GM21526 (cell line): ENCODE results near the gene ALG14.
A peak's percentile ranks its signal among the peaks of the same experiment; 100 is the strongest.
"Not testable (repeated sequence)": the region's sequence is repeated elsewhere in the genome, so short reads cannot be mapped to it uniquely, and the experiment has no call there.

Experiments used
- ATAC-seq: cut with Tn5 transposase; IDR thresholded peaks from one replicate; pipeline ENCODE4 v1.9.1; 2021; ENCODE audit warnings: moderate library complexity; ENCODE audit not compliant: unreplicated experiment, low FRiP score

ALG14 gene

DNA sequence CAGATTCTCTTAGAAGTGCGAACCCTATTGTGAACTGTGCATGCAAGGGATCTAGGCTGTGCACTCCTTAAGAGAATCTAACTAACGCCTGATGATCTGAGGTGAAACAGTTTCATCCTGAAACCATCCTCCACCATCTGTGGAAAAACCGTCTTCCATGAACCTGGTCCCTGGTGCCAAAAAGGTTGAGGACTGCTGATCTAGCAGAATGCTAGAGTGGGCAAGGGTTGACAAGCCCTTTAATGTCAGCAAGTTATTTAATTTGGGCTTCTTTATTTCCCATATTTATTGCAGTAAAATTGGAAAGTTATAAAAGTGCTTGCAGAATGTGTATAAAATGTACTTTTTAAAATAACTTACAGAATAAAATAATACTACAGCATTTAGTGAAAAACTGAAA is 26.4 kb downstream of the ALG14 start:
- no peak for ATAC-seq

DNA sequence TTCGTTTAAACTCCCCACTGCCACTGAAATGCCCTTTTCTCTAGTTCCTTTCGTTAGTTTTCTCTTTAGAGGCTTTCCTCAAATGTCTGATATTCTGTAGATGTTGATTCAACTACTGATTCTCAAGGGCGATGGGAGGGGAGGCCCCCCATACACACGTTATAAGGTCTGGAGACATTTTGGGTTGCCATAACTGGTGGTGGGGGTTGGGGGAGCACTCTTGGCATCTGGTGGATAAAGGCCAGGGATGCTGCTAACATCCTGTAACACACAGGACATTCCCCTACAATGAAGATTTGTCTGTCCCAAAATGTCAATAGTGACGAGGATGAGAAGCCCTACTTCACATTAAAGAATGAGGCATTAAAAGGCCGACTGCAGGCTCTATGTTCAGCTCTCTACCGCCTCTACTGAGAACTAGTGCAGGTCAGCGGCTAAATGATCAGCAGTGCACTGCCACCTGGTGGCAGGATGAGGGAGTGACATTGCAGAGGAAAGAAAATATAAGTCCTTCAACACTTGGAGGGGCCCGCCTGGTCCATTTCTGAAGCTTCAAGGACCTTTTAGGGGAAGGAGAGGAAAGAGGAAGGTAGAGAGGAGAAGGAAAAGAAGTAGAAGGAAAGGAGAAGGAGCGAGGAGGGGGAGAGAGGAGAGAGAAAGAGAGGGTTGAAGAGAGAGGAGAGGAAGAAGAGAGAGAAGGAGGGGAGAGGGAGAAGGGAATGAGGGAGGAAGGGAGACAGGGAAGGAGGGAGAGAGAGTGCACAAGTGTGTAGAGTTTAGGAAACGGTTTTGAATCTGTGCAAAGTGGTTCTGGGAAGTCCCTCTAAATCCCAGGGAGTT is 29.4 kb downstream of the ALG14 start:
- peak; percentile 89 for ATAC-seq

DNA sequence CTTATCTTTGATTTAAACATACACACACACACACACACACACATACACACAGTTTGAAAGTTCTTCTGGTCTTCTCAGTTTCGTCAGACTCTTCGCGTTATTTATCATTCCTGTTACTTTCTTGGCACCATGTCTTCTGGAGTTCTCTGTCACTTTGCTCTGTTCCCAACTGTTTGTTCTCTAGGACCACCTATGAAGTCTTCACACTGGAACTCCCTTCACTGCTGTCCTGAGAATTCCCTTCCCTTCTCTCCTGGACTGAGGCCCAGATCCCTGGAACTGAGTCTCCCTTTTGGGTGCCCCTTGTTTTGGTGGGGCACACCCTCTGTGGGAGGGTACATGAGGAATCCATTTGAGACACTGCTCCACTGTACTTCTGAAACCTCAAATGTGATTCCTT is 30.5 kb downstream of the ALG14 start:
- ATAC-seq = no peak

GRCh38 chr1:95041491-95042165 is 31.1 kb downstream of the ALG14 start:
- no peak for ATAC-seq

DNA sequence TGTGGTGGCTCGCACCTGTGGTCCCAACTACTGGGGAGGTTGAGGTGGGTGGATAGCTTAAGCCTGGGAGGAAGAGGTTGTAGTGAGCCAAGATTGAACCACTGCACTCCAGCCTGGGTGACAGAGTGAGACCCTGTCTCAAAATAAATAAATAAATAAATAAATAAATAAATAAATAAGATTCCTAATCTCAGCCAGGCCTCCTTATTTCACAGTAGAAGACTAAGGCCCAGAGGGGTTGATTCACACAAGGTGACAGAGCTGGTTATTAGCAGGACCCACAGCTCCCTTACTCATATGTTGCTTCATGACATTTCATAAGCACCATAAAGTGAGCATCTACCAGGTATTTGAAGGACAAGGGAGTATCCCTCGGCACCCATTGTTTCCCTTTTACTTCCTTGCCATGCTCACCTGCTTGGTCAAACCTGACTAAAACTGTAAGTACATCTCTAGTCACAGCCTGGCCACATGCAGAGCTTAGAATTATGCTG is 32.7 kb downstream of the ALG14 start:
- no peak for ATAC-seq

DNA sequence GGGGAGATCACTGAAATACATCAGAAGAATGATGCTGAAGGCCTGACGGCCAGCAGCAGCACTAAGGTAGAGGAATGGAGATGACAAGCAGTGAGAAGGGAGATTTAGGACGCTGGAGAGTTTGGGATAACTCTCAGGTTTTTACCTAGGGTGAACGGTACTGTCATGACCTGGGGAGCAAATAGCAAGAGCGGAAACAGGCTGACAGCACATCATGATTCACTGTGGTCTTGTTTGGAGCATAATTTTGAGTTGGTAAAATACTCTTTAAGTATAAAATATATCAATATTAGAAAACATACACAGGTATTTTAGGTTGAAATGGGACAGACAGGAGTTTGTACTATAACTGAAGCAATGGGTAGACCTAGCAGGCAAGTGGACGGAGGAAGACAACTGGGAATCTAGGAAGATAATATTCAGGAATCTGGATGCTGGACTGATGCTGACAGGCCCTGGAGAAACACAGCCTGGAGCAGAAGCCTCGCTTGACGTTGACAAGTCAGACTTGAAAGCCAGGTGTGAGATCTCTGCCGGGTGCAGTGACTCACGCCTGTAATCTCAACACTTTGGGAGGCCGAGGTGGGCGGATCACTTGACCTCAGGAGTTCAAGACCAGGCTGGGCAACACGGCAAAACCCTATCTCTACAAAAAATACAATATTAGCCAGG is 33.3 kb downstream of the ALG14 start:
- ATAC-seq = no peak

GRCh38 chr1:95035536-95035935 is 37.2 kb downstream of the ALG14 start:
- ATAC-seq = no peak

GRCh38 chr1:95034506-95034905 is 38.2 kb downstream of the ALG14 start:
- no peak for ATAC-seq

GRCh38 chr1:95033843-95034242 is 38.9 kb downstream of the ALG14 start:
- ATAC-seq = no peak

GRCh38 chr1:95029532-95029931 is 43.2 kb downstream of the ALG14 start:
- ATAC-seq = no peak

DNA sequence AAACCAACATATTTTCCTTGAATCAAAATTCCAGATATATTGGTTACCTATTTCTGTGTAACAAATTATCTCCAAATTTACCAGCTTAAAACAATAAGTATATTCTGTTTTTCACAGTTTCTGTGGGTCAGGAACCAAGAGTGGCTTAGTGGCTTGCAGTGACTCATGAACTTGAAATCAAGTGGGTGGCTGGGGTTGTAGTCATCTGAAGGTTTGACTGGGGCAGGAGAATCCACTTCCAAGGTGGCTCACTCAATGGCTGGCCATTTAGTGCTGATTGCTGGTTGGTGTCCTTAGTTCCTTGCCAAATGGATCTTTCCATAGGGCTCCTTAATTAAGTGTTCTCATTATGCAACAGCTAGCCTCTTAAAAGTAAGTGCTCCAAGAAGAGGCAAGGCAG is 43.8 kb downstream of the ALG14 start:
- no peak for ATAC-seq

DNA sequence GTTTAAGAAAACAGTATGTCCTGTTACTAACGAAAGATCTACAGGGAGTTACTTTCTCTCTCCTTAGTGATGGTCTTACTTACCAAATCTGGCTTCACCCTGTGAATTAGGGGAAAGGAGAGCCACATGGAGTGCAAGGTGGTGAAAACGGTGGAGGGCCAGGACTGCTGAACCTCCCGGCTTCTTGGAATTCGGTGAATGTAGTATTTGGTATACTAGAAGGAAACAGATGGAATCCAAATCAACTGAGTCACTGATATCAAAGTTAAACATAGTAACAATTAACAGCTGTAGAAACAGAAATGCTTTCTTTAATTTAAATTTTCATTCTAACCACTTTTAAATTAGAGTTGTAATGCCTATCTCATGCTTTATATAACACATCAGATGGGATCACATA is 45.7 kb downstream of the ALG14 start:
- no peak for ATAC-seq

DNA sequence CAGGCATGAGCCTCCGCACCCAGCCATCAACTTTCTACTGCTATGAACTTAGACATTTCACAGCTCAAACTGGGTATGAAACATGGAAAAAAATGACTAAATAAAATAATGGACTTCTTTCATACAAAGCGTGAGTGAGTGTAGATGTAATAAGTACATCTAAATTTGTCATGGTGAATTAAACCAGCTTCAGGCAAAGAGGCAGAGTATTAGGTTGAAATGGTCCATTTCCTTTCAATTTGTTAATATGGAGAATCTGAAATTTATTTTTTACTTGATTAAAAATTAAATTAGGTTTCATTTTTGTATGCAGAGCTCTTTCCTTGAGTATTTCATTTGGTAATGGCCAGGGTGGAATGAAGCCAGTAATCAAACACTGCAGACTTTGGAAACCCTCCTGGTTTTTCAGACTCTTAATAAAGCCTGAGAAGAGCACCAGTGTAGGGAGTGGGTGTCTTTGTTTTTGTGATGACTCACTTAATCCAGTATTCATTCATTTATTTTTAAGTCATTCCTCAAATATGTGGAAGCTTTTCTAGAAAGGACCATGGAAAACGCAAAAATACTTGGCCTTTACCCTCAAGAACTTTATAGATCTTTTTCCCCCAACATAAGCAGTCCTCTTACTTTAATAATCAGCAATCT is 49.2 kb downstream of the ALG14 start:
- ATAC-seq = no peak

DNA sequence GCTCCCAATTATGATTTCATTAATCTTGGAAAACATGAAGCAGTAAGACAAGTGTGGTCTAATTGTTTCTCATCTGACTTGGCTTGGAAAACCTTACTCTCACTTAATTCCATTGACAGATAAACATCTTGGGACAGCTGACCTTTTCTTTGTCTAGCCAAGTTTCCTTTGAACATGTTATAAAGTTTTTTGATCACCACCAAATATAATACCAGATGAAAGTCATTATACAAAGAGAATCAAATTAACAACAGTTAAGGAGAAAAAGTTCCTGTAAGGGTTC is 50.2 kb downstream of the ALG14 start:
- ATAC-seq = no peak

DNA sequence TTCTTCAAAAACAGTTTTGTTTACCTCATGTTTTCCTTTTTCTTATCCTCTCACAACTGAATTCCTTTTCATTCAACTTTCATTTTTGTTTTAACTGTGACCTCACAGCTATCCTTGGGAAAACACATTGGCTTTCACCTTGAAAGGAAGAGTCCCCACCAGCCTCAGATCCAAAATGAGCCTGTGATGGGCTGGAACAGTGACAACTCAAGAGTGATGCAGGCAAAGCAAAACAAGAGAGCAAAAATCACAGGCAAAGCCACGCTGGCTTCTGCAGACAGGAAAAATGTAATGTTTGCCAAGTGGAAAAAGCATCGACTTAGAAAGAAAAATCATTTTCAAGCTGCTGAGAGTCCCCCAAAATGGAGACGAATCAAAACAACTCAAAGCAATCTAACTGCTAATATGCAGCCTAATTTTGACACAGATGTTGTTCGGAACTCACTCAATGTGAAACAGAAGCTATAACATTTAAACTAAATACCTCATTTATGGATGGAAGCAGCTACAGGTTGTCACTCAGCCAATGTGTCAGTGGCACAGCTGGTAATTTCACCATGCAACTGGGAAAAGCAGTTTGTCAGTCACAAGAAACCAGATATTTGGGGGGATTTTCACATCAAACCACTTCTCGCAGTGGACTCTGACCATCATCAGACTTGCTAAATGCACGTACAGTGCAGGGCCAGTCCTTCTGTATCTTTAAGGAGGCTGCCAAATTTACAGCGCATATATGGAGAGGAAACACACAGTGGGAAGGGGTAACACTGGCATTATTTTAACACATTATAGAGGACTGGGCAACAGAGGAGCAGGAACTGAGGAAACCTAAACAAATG is 50.7 kb downstream of the ALG14 start:
- ATAC-seq = no peak

- no peak for ATAC-seq
Measured at GRCh38 chr1:95021119-95021518, 51.6 kb downstream of the ALG14 start.

DNA sequence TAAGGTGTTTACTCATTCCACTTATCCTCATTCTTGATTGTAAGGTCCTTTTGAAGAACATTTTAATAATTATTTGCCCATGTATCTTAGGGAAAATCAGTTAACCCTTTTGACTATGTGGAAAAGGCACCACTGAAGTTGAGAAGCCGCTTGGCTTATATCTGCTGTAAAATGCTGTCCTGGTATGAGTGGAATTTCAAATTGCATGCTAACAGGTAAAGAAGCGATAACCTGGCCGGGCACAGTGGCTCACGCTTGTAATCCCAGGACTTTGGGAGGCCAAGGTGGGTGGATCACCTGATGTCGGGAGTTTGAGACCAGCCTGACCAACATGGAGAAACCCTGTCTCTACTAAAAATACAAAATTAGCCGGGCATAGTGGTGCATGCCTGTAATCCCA is 53.3 kb downstream of the ALG14 start:
- ATAC-seq = not testable (repeated sequence)

- ATAC-seq = no peak
Measured at GRCh38 chr1:95018602-95019369, 54.0 kb downstream of the ALG14 start.

DNA sequence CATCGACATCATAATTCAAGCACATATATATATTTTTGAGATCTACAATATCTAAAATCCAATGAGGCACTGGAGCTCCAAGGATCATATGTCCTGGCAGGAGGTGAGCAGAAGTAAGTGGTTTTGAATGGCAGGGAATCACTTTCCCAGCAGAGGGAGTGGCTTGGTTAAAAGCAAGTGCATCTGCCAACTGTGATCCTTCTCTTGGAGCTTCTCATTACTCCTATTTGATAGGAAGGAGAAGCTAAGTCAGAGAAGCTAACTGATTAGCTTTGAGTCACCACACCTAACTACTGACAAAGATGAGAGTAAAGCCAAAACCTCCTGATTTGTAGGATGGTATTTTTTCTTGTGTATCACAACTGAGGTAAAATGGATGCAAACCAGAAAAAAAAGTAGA is 55.0 kb downstream of the ALG14 start:
- ATAC-seq = no peak

- no peak for ATAC-seq
Measured at GRCh38 chr1:95015076-95015475, 57.7 kb downstream of the ALG14 start.
